ENCODE data around the gene POLE.
"Not testable (repeated sequence)": the region's sequence is repeated elsewhere in the genome, so short reads cannot be mapped to it uniquely, and the experiment has no call there.

Gene POLE

GRCh38 chr12:132719141-132719953, 32.2 kb upstream of the POLE start:
- no peak for DNase-seq (ENCODE audit: low read depth in 2 of 2, low spot score in 1 of 2)

GRCh38 chr12:132718644-132719043, 31.5 kb upstream of the POLE start:
- no peak for DNase-seq (ENCODE audit: low read depth in 2 of 2, low spot score in 1 of 2)

DNA sequence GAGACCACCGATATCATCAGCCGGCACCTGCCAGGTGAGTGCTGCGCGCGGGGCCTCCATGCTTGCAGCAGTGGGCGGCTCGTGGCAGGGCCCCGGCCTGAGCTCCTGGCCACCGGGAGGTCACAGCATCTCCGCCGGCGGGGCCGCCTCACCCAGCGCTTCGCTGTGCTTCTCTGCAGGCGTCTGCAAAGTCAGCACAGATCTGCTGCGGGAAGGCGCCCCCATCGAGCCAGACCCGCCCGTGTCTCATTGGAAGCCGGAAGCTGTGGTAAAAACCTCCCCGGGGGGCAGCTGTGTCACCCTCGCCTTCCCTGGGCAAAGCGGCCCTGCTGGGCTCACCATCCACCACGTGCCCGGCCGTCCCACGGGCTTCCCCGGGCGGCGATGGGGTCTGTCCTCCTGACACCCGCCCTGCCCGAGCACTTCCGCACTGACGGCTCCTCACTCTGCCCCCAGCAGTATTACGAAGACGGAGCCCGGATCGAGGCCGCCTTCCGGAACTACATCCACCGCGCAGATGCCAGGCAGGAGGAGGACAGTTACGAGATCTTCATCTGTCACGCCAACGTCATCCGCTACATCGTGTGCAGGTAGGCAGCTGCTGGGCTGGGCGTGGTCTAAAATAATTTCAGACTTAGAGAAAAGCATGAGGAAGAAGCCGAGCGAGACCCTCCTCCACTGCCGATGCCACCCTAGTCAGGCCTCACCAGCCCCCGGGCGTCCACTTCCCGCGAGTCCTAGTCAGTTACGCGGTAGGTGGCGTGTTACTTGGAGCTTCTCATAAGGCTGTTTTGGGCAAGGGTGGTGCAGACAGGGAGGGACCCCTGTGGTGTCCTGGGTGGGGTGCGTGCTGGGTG, 30.6 kb upstream of the POLE start:
- DNase-seq (ENCODE audit: low read depth in 2 of 2, low spot score in 1 of 2), result no peak

GRCh38 chr12:132717011-132717410, 29.9 kb upstream of the POLE start:
- no peak for DNase-seq (ENCODE audit: low read depth in 2 of 2, low spot score in 1 of 2)

DNA sequence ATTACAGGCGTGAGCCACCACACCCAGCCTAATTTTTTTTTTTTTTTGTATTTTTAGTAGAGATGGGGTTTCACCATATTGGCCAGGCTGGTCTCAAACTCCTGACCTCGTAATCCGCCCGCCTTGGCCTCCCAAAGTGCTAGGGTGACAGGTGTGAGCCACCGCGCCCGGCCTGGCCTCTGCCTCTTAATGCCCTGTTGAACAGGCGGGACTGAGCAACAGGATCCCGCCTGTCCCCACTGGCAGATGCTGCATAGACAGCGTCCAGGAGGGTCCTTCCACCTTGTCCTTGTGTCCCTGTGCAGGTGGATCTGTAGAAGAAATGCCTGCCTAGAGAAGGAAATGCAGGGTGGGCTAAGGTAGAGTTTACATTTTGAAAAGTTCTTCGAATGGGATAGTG, 29.2 kb upstream of the POLE start:
- no peak for DNase-seq (ENCODE audit: low read depth in 2 of 2, low spot score in 1 of 2)

DNA sequence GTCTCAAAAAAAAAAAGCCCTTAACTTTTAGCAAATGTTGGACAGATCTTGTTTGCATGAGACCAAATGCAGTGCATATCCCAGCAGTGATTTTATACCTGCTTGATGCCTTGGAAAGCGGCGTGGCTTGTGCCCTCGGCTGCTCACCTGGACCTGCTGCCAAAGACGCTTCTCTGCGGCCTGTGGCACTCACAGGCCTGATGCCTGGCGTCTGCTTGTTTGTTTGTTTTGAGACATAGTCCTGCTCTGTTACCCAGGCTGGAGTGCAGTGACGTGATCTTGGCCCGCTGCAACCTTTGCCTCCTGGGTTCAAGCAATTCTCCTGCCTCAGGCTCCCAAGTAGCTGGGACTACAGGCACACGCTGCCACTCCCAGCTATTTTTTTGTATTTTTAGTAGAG, 28.7 kb upstream of the POLE start:
- DNase-seq (ENCODE audit: low read depth in 2 of 2, low spot score in 1 of 2), result no peak

DNA sequence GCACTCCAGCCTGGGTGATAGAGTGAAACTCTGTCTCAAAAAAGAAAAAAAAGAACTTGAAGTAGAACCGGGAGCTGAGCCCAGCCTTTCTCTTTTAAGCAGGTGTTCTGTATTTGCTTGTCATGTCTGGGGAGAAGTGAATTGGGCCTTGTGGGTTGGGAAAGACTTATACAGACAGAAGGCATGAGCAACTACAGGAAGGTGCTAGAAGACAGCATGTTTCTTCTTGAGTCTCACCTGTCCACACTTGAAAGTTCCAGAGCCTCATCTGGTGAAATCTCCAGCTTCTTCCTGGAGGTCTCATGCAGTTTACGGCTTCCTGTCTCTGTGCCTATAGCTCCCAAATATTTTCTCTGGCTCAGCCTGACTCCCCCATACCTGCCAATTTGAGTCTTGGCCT, 26.0 kb upstream of the POLE start:
- no peak for DNase-seq (ENCODE audit: low read depth in 2 of 2, low spot score in 1 of 2)

- DNase-seq (ENCODE audit: low read depth in 2 of 2, low spot score in 1 of 2), result peak in 1 of 2 donors; percentile 5
Measured at GRCh38 chr12:132711080-132711843, 24.1 kb upstream of the POLE start.

DNA sequence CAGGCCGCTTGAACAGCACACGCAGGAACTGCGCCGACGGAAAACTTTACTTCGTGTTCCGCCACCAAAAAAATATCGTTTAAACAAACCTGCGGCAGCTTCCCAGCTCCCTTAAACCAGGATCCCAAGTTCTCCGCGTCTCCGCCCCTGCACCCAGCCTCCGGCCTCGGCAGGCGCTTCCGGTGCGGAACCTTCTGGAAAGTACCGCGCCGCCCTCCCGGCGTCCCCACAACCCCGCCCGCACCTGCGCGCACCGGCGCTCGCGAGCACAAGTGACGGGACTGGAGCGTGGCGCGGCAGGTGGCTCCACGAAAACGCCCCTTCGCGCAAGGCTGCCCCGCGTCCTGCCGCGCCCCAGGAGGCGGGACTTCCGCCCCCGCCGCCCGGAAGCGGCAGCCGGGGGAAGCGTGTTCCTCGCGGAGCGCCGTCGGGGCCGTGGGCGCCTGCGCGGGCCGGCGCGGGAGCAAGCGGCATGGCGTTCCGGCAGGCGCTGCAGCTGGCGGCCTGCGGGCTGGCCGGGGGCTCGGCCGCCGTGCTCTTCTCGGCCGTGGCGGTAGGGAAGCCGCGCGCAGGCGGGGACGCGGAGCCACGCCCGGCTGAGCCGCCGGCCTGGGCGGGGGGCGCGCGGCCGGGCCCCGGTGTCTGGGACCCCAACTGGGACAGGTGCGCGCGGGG, 23.4 kb upstream of the POLE start, which contains the start of gene PGAM5:
TSS of gene PGAM5 (plus strand) at position 438 of the 675 bp plus-strand sequence. CDS start at position 473, 35 bp downstream.
- DNase-seq (ENCODE audit: low read depth in 2 of 2, low spot score in 1 of 2), result peak; percentile 69 to 78

GRCh38 chr12:132710043-132710404, 22.9 kb upstream of the POLE start:
- no peak for DNase-seq (ENCODE audit: low read depth in 2 of 2, low spot score in 1 of 2)

- DNase-seq (ENCODE audit: low read depth in 2 of 2, low spot score in 1 of 2), result no peak
Measured at GRCh38 chr12:132708150-132708549, 21.0 kb upstream of the POLE start.

GRCh38 chr12:132707241-132707640, 20.1 kb upstream of the POLE start:
- DNase-seq (ENCODE audit: low read depth in 2 of 2, low spot score in 1 of 2), result no peak

DNA sequence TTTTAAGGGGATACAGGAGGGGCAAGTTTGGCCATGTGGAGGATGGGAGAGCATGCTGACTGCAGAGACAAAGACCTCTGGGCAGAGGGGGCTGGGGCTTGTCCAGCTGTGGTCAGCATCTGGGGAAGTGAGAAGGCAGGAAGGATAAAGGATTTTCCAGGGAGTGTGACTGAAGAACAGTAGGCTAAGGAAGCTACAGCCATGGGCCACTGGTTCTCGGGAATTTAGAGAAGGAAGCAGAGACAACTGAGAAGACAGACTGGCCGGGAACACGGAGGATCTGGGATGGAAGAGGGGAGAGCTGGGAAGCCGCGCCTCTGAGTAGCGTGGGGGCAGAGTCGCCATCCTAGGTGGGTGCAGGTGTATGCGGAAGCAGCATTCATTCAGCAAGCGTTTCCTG, 16.5 kb upstream of the POLE start:
- DNase-seq (ENCODE audit: low read depth in 2 of 2, low spot score in 1 of 2), result no peak

DNA sequence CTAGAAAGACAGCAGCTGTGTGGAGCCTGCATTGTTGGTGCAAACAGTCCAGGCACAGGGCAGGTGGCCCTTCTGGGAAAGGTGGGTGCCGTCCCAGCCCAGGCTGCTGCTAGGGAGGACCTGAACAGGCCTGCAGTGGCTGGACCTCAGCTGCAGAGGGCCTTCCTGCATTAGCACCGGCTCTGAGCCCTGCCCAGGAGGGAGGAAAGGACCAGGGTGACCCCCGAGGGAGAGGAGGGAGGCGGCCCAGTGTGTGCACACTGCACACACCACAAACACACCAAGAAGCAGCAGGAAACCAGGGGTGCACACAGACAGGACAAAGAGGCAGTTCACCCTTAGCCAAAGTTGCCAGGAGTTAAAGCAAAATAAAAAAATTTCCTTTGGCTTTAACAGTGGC, 15.5 kb upstream of the POLE start:
- DNase-seq (ENCODE audit: low read depth in 2 of 2, low spot score in 1 of 2), result no peak

DNA sequence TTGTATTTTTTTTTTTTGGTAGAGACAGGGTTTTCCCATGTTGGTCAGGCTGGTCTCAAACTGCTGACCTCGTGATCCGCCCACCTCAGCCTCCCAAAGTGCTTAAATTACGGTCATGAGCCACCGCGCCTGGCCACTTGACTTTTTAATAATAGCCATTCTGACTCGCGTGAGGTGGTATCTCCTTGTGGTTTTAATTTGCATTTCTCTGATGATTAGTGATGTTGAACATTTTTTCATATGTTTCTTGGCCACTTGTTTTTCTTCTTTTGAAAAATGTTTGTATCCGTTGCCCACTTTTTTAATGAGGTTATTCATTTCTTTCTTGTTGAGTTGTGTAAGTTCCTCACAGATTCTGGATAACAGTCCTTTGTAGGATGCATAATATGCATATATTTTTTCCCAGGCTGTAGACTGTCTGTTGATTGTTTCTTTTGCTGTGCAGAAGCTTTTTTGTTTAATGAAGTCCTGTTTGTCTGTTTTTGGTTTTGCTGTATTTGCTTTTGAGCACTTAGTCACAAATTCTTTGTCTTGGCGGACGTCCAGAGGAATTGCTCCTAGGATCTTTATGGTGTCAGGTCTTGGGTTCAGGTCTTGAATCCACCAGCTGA, 13.2 kb upstream of the POLE start:
- no peak for DNase-seq (ENCODE audit: low read depth in 2 of 2, low spot score in 1 of 2)

GRCh38 chr12:132698341-132698740, 11.2 kb upstream of the POLE start:
- no peak for DNase-seq (ENCODE audit: low read depth in 2 of 2, low spot score in 1 of 2)

DNA sequence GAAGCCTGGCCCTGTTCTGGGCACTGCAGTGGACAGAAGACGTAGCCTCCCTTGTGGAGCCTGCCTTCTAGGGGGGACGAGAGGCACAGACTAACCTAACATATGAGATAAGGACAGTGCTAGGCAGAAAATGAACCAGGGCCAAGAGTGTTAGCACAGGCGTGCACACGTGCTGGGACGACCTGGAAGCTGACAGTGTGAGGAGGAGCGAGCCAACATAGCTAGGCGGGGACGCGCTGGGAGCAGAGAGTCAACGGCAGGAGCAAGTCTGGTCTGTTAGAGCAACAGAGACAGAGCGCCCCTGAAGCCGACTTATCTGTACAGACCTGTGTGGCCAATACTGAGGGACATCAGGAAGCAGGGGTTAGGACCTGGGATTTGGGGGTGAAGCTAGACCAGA, 8.3 kb upstream of the POLE start:
- no peak for DNase-seq (ENCODE audit: low read depth in 2 of 2, low spot score in 1 of 2)

DNA sequence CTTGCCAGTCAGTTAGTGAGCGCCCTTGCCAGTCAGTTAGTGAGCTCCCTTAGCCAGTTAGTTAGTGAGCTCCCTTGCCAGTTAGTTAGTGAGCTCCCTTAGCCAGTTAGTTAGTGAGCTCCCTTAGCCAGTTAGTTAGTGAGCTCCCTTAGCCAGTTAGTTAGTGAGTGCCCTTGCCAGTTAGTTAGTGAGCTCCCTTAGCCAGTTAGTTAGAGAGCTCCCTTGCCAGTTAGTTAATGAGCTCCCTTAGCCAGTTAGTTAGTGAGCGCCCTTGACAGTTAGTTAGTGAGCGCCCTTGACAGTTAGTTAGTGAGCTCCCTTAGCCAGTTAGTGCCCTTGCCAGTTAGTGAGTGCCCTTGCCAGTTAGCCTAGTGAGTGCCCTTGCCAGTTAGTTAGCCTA, 7.7 kb upstream of the POLE start:
- DNase-seq (ENCODE audit: low read depth in 2 of 2, low spot score in 1 of 2), result not testable (repeated sequence)

DNA sequence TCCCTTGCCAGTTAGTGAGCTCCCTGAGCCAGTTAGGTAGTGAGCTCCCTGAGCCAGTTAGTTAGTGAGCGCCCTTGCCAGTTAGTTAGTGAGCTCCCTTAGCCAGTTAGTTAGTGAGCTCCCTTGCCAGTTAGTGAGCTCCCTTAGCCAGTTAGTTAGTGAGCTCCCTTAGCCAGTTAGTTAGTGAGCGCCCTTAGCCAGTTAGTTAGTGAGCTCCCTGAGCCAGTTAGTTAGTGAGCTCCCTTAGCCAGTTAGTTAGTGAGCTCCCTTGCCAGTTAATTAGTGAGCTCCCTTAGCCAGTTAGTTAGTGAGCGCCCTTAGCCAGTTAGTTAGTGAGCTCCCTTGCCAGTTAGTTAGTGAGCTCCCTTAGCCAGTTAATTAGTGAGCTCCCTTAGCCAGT, 4.9 kb upstream of the POLE start:
- DNase-seq (ENCODE audit: low read depth in 2 of 2, low spot score in 1 of 2), result not testable (repeated sequence)

DNA sequence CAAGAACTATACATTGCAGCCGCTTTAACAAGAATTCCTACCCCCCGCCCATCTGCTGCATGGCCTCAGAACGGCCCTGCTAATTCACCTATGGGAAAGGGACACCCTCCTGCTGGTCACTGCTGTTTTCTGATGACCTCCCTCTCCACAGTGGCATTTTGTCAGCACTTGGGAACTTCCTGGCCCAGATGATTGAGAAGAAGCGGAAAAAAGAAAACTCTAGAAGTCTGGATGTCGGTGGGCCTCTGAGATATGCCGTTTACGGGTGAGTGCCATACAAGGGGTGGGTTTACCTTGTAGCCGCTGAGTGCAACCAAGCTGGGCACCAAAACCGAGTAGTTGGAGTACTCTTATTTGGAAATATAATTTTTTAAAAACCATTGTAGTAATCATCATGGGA, 3.0 kb upstream of the POLE start:
- DNase-seq (ENCODE audit: low read depth in 2 of 2, low spot score in 1 of 2), result no peak

GRCh38 chr12:132689227-132689626, 2.1 kb upstream of the POLE start:
- DNase-seq (ENCODE audit: low read depth in 2 of 2, low spot score in 1 of 2), result no peak
